Measurements from ENCODE around the gene TPRG1.

DNA sequence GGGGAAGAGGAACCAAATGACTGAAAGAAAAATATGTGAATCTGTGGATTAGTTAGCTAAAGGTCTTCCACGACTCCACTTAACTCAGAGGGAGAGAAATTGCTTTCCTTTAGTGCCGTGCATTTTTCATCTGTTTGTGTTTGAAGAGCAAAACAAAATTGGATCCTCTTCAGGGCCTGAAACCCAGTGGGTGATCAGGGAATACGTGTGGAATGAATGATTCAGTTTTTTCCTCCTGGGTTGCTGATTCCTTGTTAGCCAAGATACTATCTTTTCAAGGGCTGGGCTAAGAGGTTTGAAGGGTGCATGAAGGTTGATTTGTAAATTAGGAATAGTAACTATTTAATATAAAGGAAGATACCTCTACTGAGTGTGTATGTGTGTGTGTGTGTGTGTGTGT is 61.0 kb downstream of the TPRG1 start:
- TF ChIP-seq SAP30 (IDR thresholded peaks at IDR 0.05; ENCODE audit: borderline replicate concordance, insufficient read depth, low read depth, low read length, poor library complexity, severe bottlenecking) (no peak), ETV6 (IDR thresholded peaks at IDR 0.05; ENCODE audit: borderline replicate concordance in 1 of 2, low read depth in 2 of 2, low read length in 1 of 2) (no peak), ETV6 (CRISPR knock-in tag; IDR thresholded peaks at IDR 0.05; ENCODE audit: borderline replicate concordance) (no peak), ADNP (tag; IDR thresholded peaks at IDR 0.05) (no peak), ZNF274 (IDR thresholded peaks at IDR 0.05; ENCODE audit: borderline replicate concordance, low read depth, low read length) (no peak), ZNF311 (CRISPR knock-in tag; IDR thresholded peaks at IDR 0.05) (no peak)
- TF ChIP-seq, protein P1, sequence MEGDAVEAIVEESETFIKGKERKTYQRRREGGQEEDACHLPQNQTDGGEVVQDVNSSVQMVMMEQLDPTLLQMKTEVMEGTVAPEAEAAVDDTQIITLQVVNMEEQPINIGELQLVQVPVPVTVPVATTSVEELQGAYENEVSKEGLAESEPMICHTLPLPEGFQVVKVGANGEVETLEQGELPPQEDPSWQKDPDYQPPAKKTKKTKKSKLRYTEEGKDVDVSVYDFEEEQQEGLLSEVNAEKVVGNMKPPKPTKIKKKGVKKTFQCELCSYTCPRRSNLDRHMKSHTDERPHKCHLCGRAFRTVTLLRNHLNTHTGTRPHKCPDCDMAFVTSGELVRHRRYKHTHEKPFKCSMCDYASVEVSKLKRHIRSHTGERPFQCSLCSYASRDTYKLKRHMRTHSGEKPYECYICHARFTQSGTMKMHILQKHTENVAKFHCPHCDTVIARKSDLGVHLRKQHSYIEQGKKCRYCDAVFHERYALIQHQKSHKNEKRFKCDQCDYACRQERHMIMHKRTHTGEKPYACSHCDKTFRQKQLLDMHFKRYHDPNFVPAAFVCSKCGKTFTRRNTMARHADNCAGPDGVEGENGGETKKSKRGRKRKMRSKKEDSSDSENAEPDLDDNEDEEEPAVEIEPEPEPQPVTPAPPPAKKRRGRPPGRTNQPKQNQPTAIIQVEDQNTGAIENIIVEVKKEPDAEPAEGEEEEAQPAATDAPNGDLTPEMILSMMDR (IDR thresholded peaks at IDR 0.05 in 2 of 3, conservative IDR thresholded peaks at IDR 0.05 in 1 of 3; ENCODE audit: insufficient read depth in 2 of 3, low read depth in 1 of 3, low read length in 3 of 3), result no peak

Data from K562 (cell line).